ENCODE measurements around the gene PMEL. TPM values are rescaled to one million over a fixed set of nuclear protein-coding genes. Genes with fewer than 3 reads are reported as not detected.

The PMEL gene
- polyA plus RNA-seq, 1 of the 3 experiments (the other 2 are of a cell fraction) = 1.8 TPM

GRCh38 chr12:55927588-55928502, 38.0 kb downstream of the PMEL start, which contains the start of gene PYM1:
Gene PYM1, minus strand, starts transcription at chr12:55927894. Its CDS starts 133 bp downstream, at chr12:55927761.
- peaks cover 27 to 31% of the 10 kb centered on the region in 2 experiments; a peak in 3 of 4 replicates for H3K4me1 ChIP-seq (ENCODE audit: control insufficient read depth in 1 of 2, insufficient read depth in 2 of 2, low read depth in 1 of 2, low read length in 1 of 2)
- CTCF ChIA-PET = interaction anchor here (0.9 to 6.4 kb wide), 13 partner anchors 8 to 190 kb away, joined by 3 to 51 read pairs (median 5); partner anchors contain the start of gene DNAJC14
- H2AFZ ChIP-seq (ENCODE audit: low read depth) = peak within 1 kb of the TSS; percentile 92
- no peaks in the 10 kb centered on the region for H3K27me3 ChIP-seq (ENCODE audit: insufficient read depth)
- H4K20me1 ChIP-seq (ENCODE audit: insufficient read depth) = no peaks in the 10 kb centered on the region
- 27% methylated on average over 22 of the region's 49 CpGs for WGBS (ENCODE audit: low lambda C conversion rate)
- peak within 1 kb of the TSS; percentile 94 to 98 for H3K27ac ChIP-seq (ENCODE audit: low read depth in 2 of 2, low read length in 1 of 2)
- peak within 1 kb of the TSS; percentile 97 for H3K4me2 ChIP-seq
- 0 out of 2 replicates have a peak, but pooled peaks have one; percentile 0 for TF ChIP-seq MXI1 (IDR thresholded peaks at IDR 0.05; ENCODE audit: low read depth, low read length)
- no peak for TF ChIP-seq USF1 (IDR thresholded peaks at IDR 0.05; ENCODE audit: borderline replicate concordance, low read depth)
- no peak for TF ChIP-seq RFX5 (IDR thresholded peaks at IDR 0.05; ENCODE audit: low read length)
- 0 out of 2 replicates have a peak, but pooled peaks have one; percentile 6 for TF ChIP-seq RCOR1 (IDR thresholded peaks at IDR 0.05; ENCODE audit: low read length)
- TF ChIP-seq, protein P1, sequence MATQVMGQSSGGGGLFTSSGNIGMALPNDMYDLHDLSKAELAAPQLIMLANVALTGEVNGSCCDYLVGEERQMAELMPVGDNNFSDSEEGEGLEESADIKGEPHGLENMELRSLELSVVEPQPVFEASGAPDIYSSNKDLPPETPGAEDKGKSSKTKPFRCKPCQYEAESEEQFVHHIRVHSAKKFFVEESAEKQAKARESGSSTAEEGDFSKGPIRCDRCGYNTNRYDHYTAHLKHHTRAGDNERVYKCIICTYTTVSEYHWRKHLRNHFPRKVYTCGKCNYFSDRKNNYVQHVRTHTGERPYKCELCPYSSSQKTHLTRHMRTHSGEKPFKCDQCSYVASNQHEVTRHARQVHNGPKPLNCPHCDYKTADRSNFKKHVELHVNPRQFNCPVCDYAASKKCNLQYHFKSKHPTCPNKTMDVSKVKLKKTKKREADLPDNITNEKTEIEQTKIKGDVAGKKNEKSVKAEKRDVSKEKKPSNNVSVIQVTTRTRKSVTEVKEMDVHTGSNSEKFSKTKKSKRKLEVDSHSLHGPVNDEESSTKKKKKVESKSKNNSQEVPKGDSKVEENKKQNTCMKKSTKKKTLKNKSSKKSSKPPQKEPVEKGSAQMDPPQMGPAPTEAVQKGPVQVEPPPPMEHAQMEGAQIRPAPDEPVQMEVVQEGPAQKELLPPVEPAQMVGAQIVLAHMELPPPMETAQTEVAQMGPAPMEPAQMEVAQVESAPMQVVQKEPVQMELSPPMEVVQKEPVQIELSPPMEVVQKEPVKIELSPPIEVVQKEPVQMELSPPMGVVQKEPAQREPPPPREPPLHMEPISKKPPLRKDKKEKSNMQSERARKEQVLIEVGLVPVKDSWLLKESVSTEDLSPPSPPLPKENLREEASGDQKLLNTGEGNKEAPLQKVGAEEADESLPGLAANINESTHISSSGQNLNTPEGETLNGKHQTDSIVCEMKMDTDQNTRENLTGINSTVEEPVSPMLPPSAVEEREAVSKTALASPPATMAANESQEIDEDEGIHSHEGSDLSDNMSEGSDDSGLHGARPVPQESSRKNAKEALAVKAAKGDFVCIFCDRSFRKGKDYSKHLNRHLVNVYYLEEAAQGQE (IDR thresholded peaks at IDR 0.05; ENCODE audit: low read depth, low read length) = no peak
- TF ChIP-seq EZH2phosphoT487 (IDR thresholded peaks at IDR 0.05; ENCODE audit: borderline replicate concordance, low read depth) = no peak
- TF ChIP-seq PBX3 (IDR thresholded peaks at IDR 0.05) = peak; percentile 38; the same call in 1 of the 2 replicates
- TF ChIP-seq POLR2AphosphoS5 (IDR thresholded peaks at IDR 0.05; ENCODE audit: low read depth, low read length) = peak; percentile 37
- peak; percentile 50 for TF ChIP-seq CHD2 (IDR thresholded peaks at IDR 0.05; ENCODE audit: low read length, partially characterized antibody)
- TF ChIP-seq YY1 (IDR thresholded peaks at IDR 0.05; ENCODE audit: low read depth) = no peak
- TF ChIP-seq, protein P2, sequence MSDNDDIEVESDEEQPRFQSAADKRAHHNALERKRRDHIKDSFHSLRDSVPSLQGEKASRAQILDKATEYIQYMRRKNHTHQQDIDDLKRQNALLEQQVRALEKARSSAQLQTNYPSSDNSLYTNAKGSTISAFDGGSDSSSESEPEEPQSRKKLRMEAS (IDR thresholded peaks at IDR 0.05; ENCODE audit: low read depth) = peak; percentile 15; the same call in 1 of the 2 replicates
- no peaks in the 10 kb centered on the region for H3K9me3 ChIP-seq
- H3K4me3 ChIP-seq (ENCODE audit: low read depth in 2 of 2, low read length in 1 of 2) = peak within 1 kb of the TSS; percentile 90 to 94
- POLR2A ChIA-PET = interaction anchor here (1.0 to 4.2 kb wide), 6 partner anchors 47 to 190 kb away, joined by 3 to 39 read pairs (median 4); partner anchors contain the start of genes DNAJC14, ORMDL2 and SARNP
- peak within 1 kb of the TSS; percentile 89 for H3K9ac ChIP-seq
- H3K9me2 ChIP-seq = no peaks in the 10 kb centered on the region
- peaks cover 31% of the 10 kb centered on the region for H3F3A ChIP-seq (replicated peaks; ENCODE audit: insufficient read depth)
- peaks cover 73% of the 10 kb centered on the region for H3K79me2 ChIP-seq (ENCODE audit: insufficient read depth)
- H3K36me3 ChIP-seq (replicated peaks in 1 of 2; ENCODE audit: control insufficient read depth in 1 of 2, insufficient read depth in 2 of 2, low read length in 1 of 2) = peaks cover 0 to under 1% of the 10 kb centered on the region in 2 experiments
- DNase-seq = peak; percentile 73

All from SK-N-SH (cell line).